ENCODE measurements around the gene IMPG1.

The IMPG1 gene

GRCh38 chr6:75936682-75937081 is 135.8 kb downstream of the IMPG1 start:
- H3K4me3 ChIP-seq, result no peak overlapping the region

GRCh38 chr6:75935473-75935793 is 137.0 kb downstream of the IMPG1 start:
- Histone ChIP-seq H3K27ac (no peak overlapping the region), H3K4me3 (peak overlapping the region; percentile 60)
- TF ChIP-seq CTCF (IDR thresholded peaks at IDR 0.05), result no peak
- no peak for DNase-seq (ENCODE audit: low spot score)

More at GRCh38 chr6:75936682-75937081, 135.8 kb downstream of the IMPG1 start:
- TF ChIP-seq CTCF (IDR thresholded peaks at IDR 0.05), result no peak
- no peak overlapping the region for H3K27ac ChIP-seq
- no peak for DNase-seq (ENCODE audit: low spot score)

- TF ChIP-seq CTCF (IDR thresholded peaks at IDR 0.05), result peak; percentile 60
- DNase-seq (ENCODE audit: low spot score), result no peak
- no peak overlapping the region for H3K27ac ChIP-seq
- peak overlapping the region; percentile 60 for H3K4me3 ChIP-seq
Measured at GRCh38 chr6:75934643-75935472, 137.6 kb downstream of the IMPG1 start.

- Histone ChIP-seq H3K4me3 (no peak overlapping the region), H3K27ac (no peak overlapping the region)
- TF ChIP-seq CTCF (IDR thresholded peaks at IDR 0.05), result no peak
- no peak for DNase-seq (ENCODE audit: low spot score)
Measured at GRCh38 chr6:75933387-75933975, 139.0 kb downstream of the IMPG1 start.

GRCh38 chr6:75932067-75932466 is 140.4 kb downstream of the IMPG1 start:
- no peak for DNase-seq (ENCODE audit: low spot score)
- no peak for TF ChIP-seq CTCF (IDR thresholded peaks at IDR 0.05)
- Histone ChIP-seq H3K27ac (no peak overlapping the region), H3K4me3 (no peak overlapping the region)

GRCh38 chr6:75931011-75931680 is 141.3 kb downstream of the IMPG1 start:
- no peak for DNase-seq (ENCODE audit: low spot score)
- Histone ChIP-seq H3K4me3 (no peak overlapping the region), H3K27ac (no peak overlapping the region)
- TF ChIP-seq CTCF (IDR thresholded peaks at IDR 0.05), result no peak

Data from coronary artery (tissue), 2 donors.